ENCODE data around the gene RNU1-2. TPM values are rescaled to one million over a fixed set of nuclear protein-coding genes. Genes with fewer than 3 reads are reported as not detected.
"Not testable (repeated sequence)": the region's sequence is repeated elsewhere in the genome, so short reads cannot be mapped to it uniquely, and the experiment has no call there.

The RNU1-2 gene
- total RNA-seq, 2 donors from 2014 or later: 5,988 to 15,401 TPM

DNA sequence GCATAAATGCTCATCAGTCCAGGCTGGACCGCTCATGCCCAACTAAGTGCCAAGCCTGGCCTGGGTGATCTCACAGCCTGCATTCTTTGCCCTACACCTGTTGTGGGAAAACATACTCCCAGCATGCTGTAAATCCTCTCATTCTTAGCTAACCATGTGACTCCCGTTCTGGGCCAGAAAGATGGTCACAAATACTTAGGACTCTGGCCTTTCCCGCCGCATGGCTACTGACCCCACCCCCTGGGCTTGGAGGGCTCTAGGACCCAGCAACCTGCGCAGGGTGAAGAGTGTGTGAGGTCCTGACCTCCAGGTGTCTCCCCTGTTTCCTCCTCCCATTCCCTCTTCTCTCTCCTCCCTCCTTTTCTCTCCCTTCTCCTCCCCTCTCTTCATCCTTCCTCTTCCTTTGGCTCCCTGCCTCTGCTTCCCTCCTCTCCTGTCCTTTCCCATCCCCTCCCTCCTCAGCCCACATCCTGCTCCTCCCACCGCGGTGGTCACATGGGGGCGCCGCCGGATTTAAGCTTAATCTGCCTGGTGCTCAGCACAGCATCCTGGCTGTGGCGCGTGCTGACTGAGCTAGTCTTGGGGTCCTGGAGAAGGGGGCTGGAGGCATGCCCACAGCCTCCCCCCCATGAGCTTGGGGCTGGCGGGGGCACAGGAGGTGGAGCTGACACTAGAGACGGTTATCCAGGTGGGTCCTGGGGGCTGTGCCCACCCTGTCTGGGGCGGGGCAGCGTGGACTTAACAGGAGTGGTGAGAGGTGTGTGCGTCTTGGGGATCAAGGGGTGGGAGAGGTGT, 25.8 kb downstream of the RNU1-2 start, which contains the start of gene CROCC:
CROCC (plus strand) TSS at position 541 of the 795 bp plus-strand sequence; CDS start at position 629, 88 bp downstream.
- peak; percentile 54 for DNase-seq
- peak in 1 of 2 donors; percentile 32 for ATAC-seq
- intact Hi-C loops (cut with DNase I): no loop called here

DNA sequence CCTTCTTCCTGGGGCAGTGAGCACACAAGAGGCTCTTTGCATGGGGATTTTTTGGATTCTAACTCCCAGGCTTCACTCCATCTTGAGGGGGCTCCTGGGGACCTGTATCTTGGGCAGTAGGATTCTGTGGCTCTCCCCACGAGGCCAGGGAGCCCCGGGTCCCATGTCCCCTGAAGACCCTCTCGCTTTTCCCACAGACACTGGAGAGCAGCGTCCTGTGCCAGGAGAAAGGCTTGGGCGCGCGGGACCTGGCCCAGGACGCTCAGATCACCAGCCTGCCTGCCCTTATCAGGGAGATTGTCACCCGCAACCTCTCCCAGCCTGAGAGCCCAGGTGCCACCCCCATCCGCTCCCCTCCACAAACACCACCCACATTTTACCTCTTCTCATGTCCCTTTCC, 26.7 kb downstream of the RNU1-2 start:
- no peak for ATAC-seq
- peak; percentile 6 for DNase-seq
- intact Hi-C loops (cut with DNase I): no loop called here

DNA sequence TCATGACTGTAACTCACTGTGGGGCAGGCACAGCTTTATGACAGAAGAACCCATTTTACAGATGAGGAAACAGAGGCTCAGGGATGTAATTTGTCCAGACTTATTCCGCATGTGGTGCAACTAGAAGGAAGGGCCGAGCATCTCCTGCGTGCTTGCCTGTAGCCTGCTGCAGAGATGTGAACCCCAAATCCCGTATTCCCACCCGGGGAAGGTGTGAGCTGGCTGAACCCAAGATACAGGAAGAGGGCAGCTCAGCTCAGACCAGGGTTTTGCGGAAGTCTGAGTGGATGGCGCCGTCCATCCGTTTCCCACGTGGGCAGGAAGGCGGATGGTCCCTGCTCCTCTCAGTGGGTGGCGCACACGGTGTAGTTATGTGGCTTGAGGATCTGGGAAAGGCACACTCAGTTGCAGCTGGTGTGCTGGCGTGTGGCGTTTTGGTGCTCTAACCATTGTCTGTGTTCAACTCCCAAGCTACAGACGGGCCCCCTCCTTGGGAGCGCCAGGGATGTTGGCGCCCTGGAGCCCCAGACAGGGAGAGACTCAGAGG, 27.2 kb downstream of the RNU1-2 start:
- intact Hi-C loops (cut with DNase I): no loop called here
- ATAC-seq (no peak), DNase-seq (peak; percentile 7)

DNA sequence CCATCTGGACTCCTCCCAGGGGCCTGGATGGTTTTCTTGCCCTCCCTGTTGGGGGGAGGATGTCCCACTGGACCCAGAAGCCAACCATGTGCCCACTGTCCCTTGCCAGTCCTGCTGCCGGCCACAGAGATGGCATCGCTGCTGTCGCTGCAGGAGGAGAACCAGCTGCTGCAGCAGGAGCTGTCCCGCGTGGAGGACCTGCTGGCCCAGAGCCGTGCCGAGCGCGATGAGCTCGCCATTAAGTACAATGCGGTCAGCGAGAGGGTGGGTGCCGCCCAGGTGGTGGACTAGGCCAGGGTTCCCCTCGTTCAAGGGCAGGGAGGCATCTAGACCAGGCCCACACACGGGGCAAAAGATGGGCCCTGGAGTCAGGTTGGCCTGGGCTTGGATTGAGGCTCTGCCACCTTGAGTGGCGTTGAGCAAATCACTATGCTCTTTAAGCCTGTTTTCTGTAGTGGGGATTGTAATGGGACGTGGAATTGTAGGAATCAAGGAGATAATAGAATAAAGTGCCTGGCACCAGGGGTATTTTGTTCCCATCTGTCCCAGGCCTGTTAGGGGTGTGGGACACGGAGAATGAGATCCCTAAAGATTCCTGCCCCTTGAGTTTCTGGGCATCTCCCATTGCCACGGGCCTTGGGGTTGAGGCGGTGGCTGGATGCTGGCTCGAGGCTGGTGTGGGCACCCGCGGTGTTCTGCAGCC, 28.6 kb downstream of the RNU1-2 start:
- peak; percentile 6 for DNase-seq
- intact Hi-C loops (cut with DNase I): no loop called here

DNA sequence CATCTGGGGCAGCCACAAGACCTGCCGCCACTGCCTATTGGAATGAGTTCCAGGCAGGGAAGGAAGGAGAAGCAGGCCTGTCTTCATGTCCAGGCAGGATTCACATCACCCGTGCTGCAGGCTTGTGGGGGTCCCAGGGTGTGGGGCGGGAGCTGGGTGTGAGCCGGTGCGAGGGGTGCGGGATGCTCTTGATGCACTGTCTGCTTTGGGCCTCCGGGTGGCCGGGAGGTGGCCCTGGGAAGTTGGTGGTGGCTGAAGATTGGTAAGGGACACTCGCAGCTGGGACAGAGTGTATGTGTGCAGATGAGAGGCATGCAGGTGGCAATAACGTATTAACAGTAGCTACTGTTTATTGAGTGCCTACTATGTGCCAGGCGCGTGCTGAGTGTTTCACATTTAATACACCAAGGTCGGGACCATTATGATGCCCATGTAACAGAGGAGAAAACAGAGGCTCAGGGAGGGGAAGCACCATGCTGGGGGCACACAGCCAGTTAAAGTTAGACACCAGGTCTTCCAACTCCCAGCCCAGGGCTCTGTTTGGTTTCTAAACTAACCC, 29.2 kb downstream of the RNU1-2 start:
- ATAC-seq (no peak), DNase-seq (no peak)
- intact Hi-C loops (cut with DNase I): no loop called here

More for the DNA sequence above, 28.6 kb downstream of the RNU1-2 start:
- ATAC-seq: no peak

DNA sequence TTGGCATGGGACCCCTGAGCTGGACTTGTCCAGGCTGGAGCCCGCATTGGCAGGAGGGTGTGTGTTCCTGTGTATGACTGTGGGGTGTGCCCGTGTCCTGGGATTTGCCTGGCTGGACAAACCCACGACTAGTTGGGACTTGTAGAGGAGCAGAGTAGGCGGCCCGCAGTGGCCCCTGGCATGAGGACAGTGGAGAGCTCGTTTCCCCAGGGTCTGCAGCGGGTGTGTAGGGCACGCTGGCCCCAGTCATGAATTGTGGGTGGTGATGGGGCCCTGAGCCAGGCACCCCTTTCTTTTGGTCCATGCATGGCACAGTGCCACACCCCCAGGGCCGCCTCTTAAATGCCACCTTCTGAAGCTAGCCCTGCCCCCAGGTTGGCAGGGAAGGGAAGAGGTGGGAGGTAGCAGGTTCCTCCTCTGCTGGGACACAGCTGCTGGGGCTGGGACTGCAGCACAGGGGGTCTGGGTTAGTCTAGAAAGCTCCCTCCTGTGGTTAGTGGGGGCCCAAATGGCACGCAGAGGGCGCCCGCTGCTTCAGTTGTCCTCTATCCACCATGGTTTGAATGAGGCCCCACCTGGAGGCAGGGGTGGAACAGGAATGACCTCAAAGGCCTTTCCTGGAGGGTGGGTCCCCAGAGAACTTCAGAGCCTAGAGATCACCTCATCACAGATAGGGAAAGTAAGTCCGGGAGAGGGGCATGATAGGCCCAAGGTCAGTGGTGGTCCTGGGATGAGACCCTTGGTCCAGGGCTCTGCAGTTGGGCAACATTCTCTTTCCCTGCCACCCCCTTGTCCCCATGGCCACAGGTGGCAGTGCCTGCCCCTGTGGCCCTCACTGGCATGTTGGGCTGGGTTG, 30.1 kb downstream of the RNU1-2 start:
- DNase-seq: no peak
- intact Hi-C loops (cut with DNase I): no loop called here

DNA sequence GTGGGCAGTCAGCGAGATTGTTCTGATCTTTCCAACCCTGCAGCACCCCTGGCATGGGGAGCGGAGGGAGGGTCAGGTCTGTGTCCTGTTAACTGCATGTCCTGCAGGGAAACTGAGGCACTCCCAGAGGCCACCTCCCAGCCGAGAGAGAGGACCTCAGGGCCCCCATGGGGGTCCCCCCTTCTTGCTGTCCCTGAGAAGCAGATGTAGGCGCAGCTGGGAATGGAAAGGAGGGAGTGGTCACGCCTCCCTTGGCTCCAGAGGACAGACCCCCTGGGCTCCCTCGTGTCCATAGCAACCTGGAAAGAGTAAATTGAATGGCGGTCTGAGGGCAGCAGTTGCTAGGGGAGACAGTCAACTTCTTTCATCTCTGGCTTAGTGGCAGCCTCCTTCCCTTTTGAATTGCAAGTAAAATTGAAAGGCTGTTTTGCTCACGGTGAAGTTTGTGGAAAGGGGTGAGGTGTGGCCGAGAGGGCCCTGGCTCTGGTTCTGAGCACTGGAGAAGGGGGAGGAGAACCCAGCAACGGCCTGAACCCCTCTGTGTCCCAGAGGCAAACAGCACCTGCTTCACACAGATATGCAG, 30.8 kb downstream of the RNU1-2 start:
- ATAC-seq: no peak
- intact Hi-C loops (cut with DNase I): no loop called here

More for the DNA sequence above, 30.1 kb downstream of the RNU1-2 start:
- no peak for ATAC-seq

DNA sequence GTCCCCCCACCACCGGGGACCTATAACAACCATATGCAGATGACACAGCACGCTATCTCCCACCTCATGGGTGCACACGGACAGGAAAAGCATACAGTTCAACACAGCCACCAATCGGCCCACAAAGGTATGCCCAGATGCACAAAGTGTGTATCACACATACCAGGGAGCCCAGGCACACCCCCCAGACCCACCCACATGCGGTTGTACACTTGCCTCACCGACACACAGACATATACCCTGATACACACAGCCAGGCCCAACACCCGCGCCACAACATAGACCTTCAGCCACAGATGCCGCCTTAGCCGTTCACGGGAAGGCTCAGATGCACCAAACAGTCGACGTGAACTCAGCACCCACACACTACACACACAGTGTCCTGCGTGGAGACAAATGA, 31.5 kb downstream of the RNU1-2 start:
- intact Hi-C loops (cut with DNase I): no loop called here
- ATAC-seq (no peak), DNase-seq (no peak)

More for the DNA sequence above, 30.8 kb downstream of the RNU1-2 start:
- DNase-seq: no peak

DNA sequence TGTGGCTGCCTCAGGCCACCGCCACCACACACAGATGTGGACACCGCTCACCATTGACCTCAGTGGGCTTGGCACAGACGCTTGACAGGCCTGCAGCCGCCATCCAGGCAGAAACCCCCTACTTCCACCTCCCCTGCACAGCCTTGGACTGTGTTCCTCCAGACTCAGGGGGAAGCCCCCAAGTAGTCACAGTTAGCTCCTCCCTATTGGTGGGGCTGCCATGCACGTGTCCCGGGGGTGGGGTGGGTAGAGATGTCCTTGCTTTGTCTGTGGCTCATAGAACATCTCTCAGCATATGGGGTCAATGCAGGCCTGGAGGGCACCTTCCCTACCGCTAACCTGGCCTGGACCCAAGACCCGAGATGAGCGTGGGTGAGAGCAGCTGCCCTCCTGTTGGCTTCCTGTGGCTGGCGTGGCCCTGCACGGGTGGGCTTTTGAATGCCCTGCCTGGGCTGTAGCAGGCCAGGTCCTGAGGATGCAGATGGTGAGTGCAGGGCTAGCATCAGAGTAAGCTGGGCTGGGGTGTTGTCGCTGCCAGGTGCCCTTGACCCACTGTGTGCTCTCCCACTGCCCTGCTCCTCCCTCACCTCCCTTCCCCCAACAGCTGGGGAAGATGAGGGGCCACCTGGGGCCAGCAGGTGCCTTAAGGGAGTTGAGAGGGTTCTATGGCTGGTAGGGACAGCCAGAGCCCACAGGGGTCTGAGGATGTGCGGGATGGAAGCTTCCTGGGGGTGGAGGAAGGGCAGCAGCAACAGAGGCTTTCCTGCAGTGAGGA, 32.1 kb downstream of the RNU1-2 start:
- intact Hi-C loops (cut with DNase I): no loop called here
- ATAC-seq (no peak), DNase-seq (no peak)

DNA sequence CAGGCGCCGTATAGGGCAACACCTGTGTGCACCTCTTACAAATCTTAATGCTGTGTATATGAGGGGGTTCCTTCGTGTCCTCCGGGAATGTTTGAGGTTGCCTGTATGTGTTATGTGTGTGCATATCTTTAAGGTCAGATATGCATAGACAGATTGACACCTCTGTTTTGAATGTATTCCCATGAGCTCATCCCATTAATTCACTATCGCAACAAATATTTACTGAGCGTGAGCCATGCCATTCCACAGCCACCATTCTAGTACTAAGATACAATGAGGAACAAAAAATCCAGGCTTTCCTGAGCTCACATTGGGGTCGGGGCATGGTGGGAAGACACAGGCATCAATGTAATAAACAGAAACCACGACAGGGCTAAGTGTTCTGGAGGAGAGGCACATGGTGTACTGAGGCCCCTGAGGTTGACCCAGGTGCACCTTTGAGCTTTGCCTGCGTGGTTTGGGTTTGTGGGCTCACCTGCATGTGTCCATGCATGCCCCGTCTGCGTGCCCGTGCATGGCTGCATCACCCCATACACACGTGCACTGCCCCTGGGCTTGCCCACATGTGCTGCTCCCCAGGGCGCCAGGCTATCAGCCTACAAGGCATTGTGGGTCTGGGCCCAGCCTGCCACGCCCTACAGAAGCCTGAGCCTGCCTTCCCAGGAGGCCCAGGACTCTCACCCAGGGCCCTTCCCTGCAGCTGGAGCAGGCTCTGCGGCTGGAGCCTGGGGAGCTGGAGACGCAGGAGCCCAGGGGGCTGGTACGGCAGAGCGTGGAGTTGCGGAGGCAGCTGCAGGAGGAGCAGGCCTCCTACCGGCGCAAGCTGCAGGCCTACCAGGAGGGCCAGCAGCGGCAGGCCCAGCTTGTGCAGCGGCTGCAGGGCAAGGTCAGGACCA, 33.6 kb downstream of the RNU1-2 start:
- DNase-seq; ATAC-seq; intact Hi-C loops (cut with DNase I): not testable (repeated sequence)

DNA sequence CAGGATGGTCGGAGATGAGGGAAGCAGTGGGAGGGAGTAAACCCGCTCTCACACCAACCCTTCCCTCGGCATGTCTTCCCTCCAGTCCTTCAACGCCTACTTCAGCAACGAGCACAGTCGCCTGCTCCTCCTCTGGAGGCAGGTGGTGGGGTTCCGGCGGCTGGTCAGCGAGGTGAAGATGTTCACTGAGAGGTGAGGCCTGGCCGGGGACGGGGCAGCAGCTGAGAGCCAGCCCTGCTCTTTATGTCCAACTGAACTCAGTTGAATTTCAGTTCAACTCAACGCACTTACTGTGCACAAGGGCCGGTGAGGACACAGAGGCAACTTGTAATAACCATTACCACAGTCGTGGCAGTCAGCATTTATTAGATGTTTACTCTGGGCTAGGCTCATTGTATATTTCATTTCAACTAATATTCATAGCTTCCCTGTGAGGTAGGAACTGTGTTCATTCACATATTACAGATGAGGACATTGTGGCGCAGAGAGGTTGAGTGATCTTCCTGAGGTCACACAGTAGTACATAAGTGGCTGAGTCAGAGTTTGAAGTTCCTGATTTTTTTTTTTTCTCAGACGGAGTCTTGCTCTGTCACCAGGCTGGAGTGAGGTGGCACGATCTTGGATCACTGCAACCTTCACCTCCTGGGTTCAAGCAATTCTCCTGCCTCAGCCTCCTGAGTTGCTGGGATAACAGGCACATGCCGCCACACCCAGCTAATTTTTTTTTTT, 35.6 kb downstream of the RNU1-2 start:
- intact Hi-C loops (cut with DNase I); ATAC-seq; DNase-seq: not testable (repeated sequence)

DNA sequence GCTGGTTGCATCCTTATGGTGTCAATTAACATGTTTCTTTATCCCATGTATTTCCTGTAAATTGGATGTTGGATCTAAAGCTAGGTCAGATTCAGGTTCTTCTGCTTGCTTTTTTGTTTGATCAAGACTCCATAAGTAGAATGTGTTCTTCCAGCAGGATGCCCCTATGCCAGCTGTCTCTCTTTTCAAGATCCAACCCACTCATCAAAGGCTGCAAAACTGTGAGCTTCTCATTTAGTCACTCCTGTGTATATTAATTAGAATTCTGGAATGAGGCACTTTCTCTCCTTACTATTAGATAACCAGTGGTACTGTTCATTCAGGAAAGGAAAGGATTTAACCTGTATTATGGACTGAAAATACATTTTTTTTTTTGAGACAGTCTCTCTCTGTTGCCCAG, 38.2 kb downstream of the RNU1-2 start:
- intact Hi-C loops (cut with DNase I); ATAC-seq; DNase-seq: not testable (repeated sequence)

DNA sequence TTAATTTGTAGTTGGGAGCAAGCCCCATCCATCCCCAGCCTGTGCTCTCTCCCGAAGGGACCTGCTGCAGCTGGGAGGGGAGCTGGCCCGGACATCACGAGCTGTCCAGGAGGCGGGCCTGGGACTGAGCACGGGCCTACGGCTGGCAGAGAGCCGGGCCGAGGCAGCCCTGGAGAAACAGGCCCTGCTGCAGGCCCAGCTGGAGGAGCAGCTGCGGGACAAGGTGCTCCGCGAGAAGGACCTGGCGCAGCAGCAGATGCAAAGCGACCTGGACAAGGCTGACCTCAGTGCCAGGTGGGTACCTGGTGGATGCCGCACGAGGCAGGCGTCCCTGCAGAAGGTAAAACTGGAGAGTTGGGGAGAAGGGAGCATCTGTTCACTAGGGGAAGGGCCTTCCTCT, 40.8 kb downstream of the RNU1-2 start:
- DNase-seq; intact Hi-C loops (cut with DNase I); ATAC-seq: not testable (repeated sequence)

DNA sequence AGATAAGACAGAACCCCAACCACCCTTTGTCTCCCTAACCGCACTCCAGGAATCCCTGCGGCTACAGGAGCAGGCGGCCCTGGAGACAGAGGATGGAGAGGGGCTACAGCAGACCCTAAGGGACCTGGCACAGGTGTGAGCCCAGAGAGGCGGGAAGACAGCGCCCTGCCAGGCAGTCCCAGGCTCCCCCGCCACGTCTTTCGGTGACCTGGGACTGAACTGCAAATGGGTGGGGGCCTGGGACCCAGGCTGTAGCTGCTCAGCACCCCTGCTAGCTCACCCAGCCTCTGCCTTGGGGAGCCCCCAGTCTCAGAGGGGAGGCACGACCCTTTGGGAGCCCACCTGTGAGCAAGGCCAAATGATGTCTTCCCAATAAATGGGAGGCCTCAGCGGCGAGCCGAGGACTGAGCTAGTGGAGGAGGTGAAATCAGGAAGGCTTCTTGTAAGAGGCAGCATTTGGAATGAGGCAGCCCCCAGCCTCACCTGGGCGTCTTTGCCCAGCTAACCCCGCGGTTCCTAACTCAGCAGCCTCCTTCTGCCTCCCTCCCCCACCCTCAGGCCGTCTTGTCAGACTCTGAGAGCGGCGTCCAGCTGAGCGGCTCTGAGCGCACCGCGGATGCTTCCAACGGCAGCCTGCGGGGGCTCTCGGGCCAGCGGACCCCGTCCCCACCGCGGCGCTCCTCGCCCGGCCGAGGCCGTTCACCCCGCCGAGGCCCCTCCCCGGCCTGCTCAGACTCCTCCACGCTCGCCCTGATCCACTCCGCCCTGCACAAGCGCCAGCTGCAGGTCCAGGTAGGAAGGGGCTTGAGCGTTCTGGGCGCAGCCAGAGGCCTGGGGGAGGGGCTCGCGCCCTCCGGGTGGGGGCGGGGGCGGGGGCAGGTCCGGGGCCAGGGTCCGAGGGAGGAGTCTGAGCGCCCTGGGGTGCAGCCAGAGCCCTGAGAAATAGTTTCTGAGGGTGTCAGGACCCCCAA, 42.9 kb downstream of the RNU1-2 start:
- intact Hi-C loops (cut with DNase I): no loop called here
- no peak for DNase-seq
- peak; percentile 17 to 33 for ATAC-seq
